GM23338 (cell line): ENCODE results near the gene EPHA5. TPM values are rescaled to one million over a fixed set of nuclear protein-coding genes. Genes with fewer than 3 reads are reported as not detected.

ENCODE experiments used
- ATAC-seq: fragments of 200-7000 bp; cut with Tn5 transposase; 3 replicates; pipeline ENCODE4 v1.9.1; 2020
- DNase-seq: peaks from one replicate; pipeline ENCODE4 v3.0.0-alpha.2; 2015; ENCODE audit warnings: low spot score
- H2AFZ ChIP-seq: fragments of 200-600 bp; sonication (generic); 2 replicates; pipeline ENCODE4 v1.8.0; 2016; ENCODE audit warnings: antibody characterized with exemption, mild to moderate bottlenecking, moderate library complexity
- H3F3A ChIP-seq: fragments of 200-600 bp; sonication (generic); replicated peaks from 2 replicates; pipeline ENCODE4 v1.8.0; 2017; ENCODE audit warnings: antibody characterized with exemption, mixed run types, low read depth
- H3K27ac ChIP-seq: fragments of 200-600 bp; sonication (generic); 2 replicates; pipeline ENCODE4 v1.6.1; 2016; ENCODE audit warnings: low read depth
- H3K27me3 ChIP-seq: fragments of 200-600 bp; sonication (generic); 2 replicates; pipeline ENCODE4 v1.8.0; 2016; ENCODE audit warnings: mild to moderate bottlenecking, mixed run types, moderate library complexity; ENCODE audit not compliant: insufficient read depth
- H3K36me3 ChIP-seq: fragments of 200-600 bp; sonication (generic); 2 replicates; pipeline ENCODE4 v1.8.0; 2016; ENCODE audit warnings: mild to moderate bottlenecking; ENCODE audit not compliant: insufficient read depth
- H3K4me1 ChIP-seq: fragments of 200-600 bp; sonication (generic); 2 replicates; pipeline ENCODE4 v1.8.0; 2016; ENCODE audit warnings: mild to moderate bottlenecking, moderate library complexity; ENCODE audit not compliant: insufficient read depth
- H3K4me2 ChIP-seq: fragments of 200-600 bp; sonication (generic); 2 replicates; pipeline ENCODE4 v1.7.1; 2017; ENCODE audit warnings: mixed run types
- H3K4me3 ChIP-seq: fragments of 200-600 bp; sonication (generic); 2 replicates; pipeline ENCODE4 v1.6.1; 2016; ENCODE audit warnings: mixed run types
- H3K79me2 ChIP-seq: fragments of 200-600 bp; sonication (generic); replicated peaks from 2 replicates; pipeline ENCODE4 v1.8.0; 2017; ENCODE audit warnings: mild to moderate bottlenecking; ENCODE audit not compliant: insufficient read depth
- H3K9me2 ChIP-seq: fragments of 200-600 bp; sonication (generic); 2 replicates; pipeline ENCODE4 v1.8.0; 2017; ENCODE audit not compliant: insufficient read depth
- H4K20me1 ChIP-seq: fragments of 200-600 bp; sonication (generic); replicated peaks from 2 replicates; pipeline ENCODE4 v1.8.0; 2017; ENCODE audit warnings: mild to moderate bottlenecking; ENCODE audit not compliant: insufficient read depth
- H3K27ac Mint-ChIP-seq: 2 replicates; pipeline ENCODE4 v1.8.0; 2020; ENCODE audit warnings: inconsistent platforms, mild to moderate bottlenecking, moderate library complexity, mixed read lengths
- H3K27me3 Mint-ChIP-seq: 3 replicates; pipeline ENCODE4 v1.8.0; 2022; ENCODE audit warnings: low read depth, mild to moderate bottlenecking, moderate library complexity, mixed read lengths, inconsistent platforms; ENCODE audit not compliant: insufficient read depth, poor library complexity
- H3K36me3 Mint-ChIP-seq: 3 replicates; pipeline ENCODE4 v1.8.0; 2021; ENCODE audit warnings: low read depth, mild to moderate bottlenecking, inconsistent platforms, moderate library complexity, mixed read lengths
- H3K4me1 Mint-ChIP-seq: 3 replicates; pipeline ENCODE4 v1.8.0; 2020; ENCODE audit warnings: mild to moderate bottlenecking, inconsistent platforms, mixed read lengths
- H3K4me3 Mint-ChIP-seq: 3 replicates; pipeline ENCODE4 v1.8.0; 2021; ENCODE audit warnings: moderate library complexity, mild to moderate bottlenecking, inconsistent platforms, mixed read lengths
- H3K9me3 Mint-ChIP-seq: 3 replicates; pipeline ENCODE4 v1.8.0; 2020; ENCODE audit warnings: moderate library complexity, mild to moderate bottlenecking, inconsistent platforms, mixed read lengths
- CREB1 ChIP-seq: fragments of 250-450 bp; sonication (Bioruptor Pico); IDR thresholded peaks from 2 replicates; pipeline ENCODE4 v1.5.0; 2020; ENCODE audit warnings: low read depth, mild to moderate bottlenecking, moderate library complexity
- EZH2 ChIP-seq: fragments of 200-600 bp; sonication (generic); IDR thresholded peaks from one replicate; pipeline ENCODE4 v1.8.0; 2017; ENCODE audit warnings: antibody characterized with exemption, mild to moderate bottlenecking, low read depth; ENCODE audit not compliant: unreplicated experiment
- EZH2phosphoT487 ChIP-seq: fragments of 200-600 bp; sonication (generic); IDR thresholded peaks from one replicate; pipeline ENCODE4 v1.8.1; 2018; ENCODE audit warnings: antibody characterized with exemption; ENCODE audit not compliant: unreplicated experiment
- JUNB ChIP-seq: IDR thresholded peaks from one replicate; pipeline ENCODE4 v1.6.1; 2016; ENCODE audit warnings: antibody characterized with exemption; ENCODE audit not compliant: unreplicated experiment
- NANOG ChIP-seq: IDR thresholded peaks from 2 replicates; pipeline ENCODE4 v1.6.1; 2016; ENCODE audit warnings: antibody characterized with exemption, borderline replicate concordance
- POLR2AphosphoS5 ChIP-seq: IDR thresholded peaks from 2 replicates; pipeline ENCODE4 v1.6.1; 2016; ENCODE audit warnings: antibody characterized with exemption, low read depth
- STAT1 ChIP-seq: IDR thresholded peaks from one replicate; pipeline ENCODE4 v1.6.1; 2016; ENCODE audit warnings: antibody characterized with exemption; ENCODE audit not compliant: unreplicated experiment
- ZNF114 ChIP-seq: fragments of 250-450 bp; sonication (Bioruptor Pico); IDR thresholded peaks from 2 replicates; pipeline ENCODE4 v1.5.0; 2020; ENCODE audit warnings: mild to moderate bottlenecking, moderate library complexity
- ZNF331 ChIP-seq: fragments of 250-450 bp; sonication (Bioruptor Pico); IDR thresholded peaks from 2 replicates; pipeline ENCODE4 v1.5.0; 2020; ENCODE audit warnings: low read depth, mild to moderate bottlenecking, moderate library complexity
- polyA plus RNA-seq: library from polyadenylated mRNA; unstranded; fragments of >200 nt; fragmentation: Nextera tagmentation; extraction: Ambion mirVana; gene quantifications from 2 replicates; pipeline ENCODE4 v1.2.1, GENCODE V29; 2016
- total RNA-seq: library from RNA; depleted of rRNA; stranded (reverse); fragments of >200 nt; shearing (Covaris generic); gene quantifications from 2 replicates; pipeline ENCODE4 v1.2.3, GENCODE V29; 2014
- TF ChIP-seq, protein P1 (sequence below): IDR thresholded peaks from one replicate; pipeline ENCODE4 v1.6.1; 2018; ENCODE audit warnings: antibody characterized with exemption; ENCODE audit not compliant: unreplicated experiment
- TF ChIP-seq, protein P2 (sequence below): IDR thresholded peaks from 2 replicates; pipeline ENCODE4 v1.6.1; 2016; ENCODE audit warnings: antibody characterized with exemption
- TF ChIP-seq, protein P3 (sequence below), 2 experiments: fragments of 200-600 bp in 1 of 2; sonication (generic) in 1 of 2; conservative IDR thresholded peaks; 2 replicates each; pipeline versions ENCODE4 v1.5.1 to v1.6.1; 2016 to 2017; ENCODE audit warnings: antibody characterized with exemption in 2 of 2, low read depth in 2 of 2, mild to moderate bottlenecking in 2 of 2, moderate library complexity in 1 of 2
- TF ChIP-seq, protein P4 (sequence below): fragments of 250-450 bp; sonication (Bioruptor Pico); IDR thresholded peaks from 2 replicates; pipeline ENCODE4 v1.5.0; 2020; ENCODE audit warnings: mild to moderate bottlenecking, moderate library complexity

EPHA5 gene
- total and polyA plus RNA-seq, 2 experiments from 2014 or later: 0.05 to 0.24 TPM

DNA sequence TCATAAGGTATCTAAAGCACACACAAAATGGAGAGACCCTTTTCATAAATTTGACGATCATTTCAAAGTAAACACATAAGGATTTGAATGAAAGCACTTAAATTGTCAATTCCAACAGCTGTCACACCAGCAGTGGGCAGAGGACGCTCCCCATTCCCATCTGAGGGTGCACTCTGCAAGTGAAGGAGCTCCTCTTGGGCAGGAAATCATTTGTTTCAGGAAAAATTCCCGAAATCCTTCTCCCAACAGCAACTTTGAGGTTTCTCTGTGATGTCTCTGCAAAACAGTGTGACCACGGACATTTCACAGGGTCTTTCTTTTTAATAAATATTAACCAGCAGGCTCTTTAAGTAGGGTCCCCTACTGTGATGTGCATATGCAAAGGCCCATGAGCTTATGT lies 111.0 kb downstream of the EPHA5 start:
- no peaks in the 10 kb centered on the region for H3K9me3 Mint-ChIP-seq
- Histone ChIP-seq H3K79me2 (no peaks in the 10 kb centered on the region), H3F3A (no peaks in the 10 kb centered on the region), H3K4me1 (peaks cover 8% of the 10 kb centered on the region; the same call in 1 of the 2 replicates), H2AFZ (no peak overlapping the region), H3K27me3 (no peaks in the 10 kb centered on the region), H3K27ac (peak overlapping the region; percentile 40; the same call in 1 of the 2 replicates), H4K20me1 (no peaks in the 10 kb centered on the region), H3K4me2 (0 out of 2 replicates have a peak overlapping the region, but pooled peaks have one; percentile 16), H3K4me3 (no peak overlapping the region), H3K9me2 (no peaks in the 10 kb centered on the region), H3K36me3 (no peaks in the 10 kb centered on the region)
- TF ChIP-seq EZH2phosphoT487 (no peak), STAT1 (no peak), JUNB (no peak), CREB1 (CRISPR knock-in tag) (no peak), ZNF114 (CRISPR knock-in tag) (no peak), POLR2AphosphoS5 (no peak), NANOG (0 out of 2 replicates have a peak, but pooled peaks have one; percentile 21), ZNF331 (no peak), EZH2 (no peak)
- TF ChIP-seq, protein P1, sequence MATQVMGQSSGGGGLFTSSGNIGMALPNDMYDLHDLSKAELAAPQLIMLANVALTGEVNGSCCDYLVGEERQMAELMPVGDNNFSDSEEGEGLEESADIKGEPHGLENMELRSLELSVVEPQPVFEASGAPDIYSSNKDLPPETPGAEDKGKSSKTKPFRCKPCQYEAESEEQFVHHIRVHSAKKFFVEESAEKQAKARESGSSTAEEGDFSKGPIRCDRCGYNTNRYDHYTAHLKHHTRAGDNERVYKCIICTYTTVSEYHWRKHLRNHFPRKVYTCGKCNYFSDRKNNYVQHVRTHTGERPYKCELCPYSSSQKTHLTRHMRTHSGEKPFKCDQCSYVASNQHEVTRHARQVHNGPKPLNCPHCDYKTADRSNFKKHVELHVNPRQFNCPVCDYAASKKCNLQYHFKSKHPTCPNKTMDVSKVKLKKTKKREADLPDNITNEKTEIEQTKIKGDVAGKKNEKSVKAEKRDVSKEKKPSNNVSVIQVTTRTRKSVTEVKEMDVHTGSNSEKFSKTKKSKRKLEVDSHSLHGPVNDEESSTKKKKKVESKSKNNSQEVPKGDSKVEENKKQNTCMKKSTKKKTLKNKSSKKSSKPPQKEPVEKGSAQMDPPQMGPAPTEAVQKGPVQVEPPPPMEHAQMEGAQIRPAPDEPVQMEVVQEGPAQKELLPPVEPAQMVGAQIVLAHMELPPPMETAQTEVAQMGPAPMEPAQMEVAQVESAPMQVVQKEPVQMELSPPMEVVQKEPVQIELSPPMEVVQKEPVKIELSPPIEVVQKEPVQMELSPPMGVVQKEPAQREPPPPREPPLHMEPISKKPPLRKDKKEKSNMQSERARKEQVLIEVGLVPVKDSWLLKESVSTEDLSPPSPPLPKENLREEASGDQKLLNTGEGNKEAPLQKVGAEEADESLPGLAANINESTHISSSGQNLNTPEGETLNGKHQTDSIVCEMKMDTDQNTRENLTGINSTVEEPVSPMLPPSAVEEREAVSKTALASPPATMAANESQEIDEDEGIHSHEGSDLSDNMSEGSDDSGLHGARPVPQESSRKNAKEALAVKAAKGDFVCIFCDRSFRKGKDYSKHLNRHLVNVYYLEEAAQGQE: no peak
- TF ChIP-seq, protein P2, sequence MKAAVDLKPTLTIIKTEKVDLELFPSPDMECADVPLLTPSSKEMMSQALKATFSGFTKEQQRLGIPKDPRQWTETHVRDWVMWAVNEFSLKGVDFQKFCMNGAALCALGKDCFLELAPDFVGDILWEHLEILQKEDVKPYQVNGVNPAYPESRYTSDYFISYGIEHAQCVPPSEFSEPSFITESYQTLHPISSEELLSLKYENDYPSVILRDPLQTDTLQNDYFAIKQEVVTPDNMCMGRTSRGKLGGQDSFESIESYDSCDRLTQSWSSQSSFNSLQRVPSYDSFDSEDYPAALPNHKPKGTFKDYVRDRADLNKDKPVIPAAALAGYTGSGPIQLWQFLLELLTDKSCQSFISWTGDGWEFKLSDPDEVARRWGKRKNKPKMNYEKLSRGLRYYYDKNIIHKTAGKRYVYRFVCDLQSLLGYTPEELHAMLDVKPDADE: no peak
- TF ChIP-seq, protein P3, sequence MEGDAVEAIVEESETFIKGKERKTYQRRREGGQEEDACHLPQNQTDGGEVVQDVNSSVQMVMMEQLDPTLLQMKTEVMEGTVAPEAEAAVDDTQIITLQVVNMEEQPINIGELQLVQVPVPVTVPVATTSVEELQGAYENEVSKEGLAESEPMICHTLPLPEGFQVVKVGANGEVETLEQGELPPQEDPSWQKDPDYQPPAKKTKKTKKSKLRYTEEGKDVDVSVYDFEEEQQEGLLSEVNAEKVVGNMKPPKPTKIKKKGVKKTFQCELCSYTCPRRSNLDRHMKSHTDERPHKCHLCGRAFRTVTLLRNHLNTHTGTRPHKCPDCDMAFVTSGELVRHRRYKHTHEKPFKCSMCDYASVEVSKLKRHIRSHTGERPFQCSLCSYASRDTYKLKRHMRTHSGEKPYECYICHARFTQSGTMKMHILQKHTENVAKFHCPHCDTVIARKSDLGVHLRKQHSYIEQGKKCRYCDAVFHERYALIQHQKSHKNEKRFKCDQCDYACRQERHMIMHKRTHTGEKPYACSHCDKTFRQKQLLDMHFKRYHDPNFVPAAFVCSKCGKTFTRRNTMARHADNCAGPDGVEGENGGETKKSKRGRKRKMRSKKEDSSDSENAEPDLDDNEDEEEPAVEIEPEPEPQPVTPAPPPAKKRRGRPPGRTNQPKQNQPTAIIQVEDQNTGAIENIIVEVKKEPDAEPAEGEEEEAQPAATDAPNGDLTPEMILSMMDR (conservative IDR thresholded peaks at IDR 0.05; ENCODE audit: low read depth in 2 of 2): 0 out of 4 replicates have a peak, but pooled peaks of 1 of the 2 experiments have one; percentile 3
- TF ChIP-seq, protein P4, sequence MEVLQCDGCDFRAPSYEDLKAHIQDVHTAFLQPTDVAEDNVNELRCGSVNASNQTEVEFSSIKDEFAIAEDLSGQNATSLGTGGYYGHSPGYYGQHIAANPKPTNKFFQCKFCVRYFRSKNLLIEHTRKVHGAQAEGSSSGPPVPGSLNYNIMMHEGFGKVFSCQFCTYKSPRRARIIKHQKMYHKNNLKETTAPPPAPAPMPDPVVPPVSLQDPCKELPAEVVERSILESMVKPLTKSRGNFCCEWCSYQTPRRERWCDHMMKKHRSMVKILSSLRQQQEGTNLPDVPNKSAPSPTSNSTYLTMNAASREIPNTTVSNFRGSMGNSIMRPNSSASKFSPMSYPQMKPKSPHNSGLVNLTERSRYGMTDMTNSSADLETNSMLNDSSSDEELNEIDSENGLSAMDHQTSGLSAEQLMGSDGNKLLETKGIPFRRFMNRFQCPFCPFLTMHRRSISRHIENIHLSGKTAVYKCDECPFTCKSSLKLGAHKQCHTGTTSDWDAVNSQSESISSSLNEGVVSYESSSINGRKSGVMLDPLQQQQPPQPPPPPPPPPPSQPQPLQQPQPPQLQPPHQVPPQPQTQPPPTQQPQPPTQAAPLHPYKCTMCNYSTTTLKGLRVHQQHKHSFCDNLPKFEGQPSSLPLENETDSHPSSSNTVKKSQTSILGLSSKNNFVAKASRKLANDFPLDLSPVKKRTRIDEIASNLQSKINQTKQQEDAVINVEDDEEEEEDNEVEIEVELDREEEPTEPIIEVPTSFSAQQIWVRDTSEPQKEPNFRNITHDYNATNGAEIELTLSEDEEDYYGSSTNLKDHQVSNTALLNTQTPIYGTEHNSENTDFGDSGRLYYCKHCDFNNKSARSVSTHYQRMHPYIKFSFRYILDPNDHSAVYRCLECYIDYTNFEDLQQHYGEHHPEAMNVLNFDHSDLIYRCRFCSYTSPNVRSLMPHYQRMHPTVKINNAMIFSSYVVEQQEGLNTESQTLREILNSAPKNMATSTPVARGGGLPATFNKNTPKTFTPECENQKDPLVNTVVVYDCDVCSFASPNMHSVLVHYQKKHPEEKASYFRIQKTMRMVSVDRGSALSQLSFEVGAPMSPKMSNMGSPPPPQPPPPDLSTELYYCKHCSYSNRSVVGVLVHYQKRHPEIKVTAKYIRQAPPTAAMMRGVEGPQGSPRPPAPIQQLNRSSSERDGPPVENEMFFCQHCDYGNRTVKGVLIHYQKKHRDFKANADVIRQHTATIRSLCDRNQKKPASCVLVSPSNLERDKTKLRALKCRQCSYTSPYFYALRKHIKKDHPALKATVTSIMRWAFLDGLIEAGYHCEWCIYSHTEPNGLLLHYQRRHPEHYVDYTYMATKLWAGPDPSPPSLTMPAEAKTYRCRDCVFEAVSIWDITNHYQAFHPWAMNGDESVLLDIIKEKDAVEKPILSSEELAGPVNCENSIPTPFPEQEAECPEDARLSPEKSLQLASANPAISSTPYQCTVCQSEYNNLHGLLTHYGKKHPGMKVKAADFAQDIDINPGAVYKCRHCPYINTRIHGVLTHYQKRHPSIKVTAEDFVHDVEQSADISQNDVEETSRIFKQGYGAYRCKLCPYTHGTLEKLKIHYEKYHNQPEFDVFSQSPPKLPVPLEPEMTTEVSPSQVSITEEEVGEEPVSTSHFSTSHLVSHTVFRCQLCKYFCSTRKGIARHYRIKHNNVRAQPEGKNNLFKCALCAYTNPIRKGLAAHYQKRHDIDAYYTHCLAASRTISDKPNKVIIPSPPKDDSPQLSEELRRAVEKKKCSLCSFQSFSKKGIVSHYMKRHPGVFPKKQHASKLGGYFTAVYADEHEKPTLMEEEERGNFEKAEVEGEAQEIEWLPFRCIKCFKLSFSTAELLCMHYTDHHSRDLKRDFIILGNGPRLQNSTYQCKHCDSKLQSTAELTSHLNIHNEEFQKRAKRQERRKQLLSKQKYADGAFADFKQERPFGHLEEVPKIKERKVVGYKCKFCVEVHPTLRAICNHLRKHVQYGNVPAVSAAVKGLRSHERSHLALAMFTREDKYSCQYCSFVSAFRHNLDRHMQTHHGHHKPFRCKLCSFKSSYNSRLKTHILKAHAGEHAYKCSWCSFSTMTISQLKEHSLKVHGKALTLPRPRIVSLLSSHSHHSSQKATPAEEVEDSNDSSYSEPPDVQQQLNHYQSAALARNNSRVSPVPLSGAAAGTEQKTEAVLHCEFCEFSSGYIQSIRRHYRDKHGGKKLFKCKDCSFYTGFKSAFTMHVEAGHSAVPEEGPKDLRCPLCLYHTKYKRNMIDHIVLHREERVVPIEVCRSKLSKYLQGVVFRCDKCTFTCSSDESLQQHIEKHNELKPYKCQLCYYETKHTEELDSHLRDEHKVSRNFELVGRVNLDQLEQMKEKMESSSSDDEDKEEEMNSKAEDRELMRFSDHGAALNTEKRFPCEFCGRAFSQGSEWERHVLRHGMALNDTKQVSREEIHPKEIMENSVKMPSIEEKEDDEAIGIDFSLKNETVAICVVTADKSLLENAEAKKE (CRISPR knock-in tag): no peak
- ATAC-seq (peak; percentile 62), DNase-seq (peak; percentile 51)
- peaks cover 21% of the 10 kb centered on the region for H3K4me1 Mint-ChIP-seq
- no peaks in the 10 kb centered on the region for H3K36me3 Mint-ChIP-seq
- peak overlapping the region; percentile 83 for H3K27ac Mint-ChIP-seq
- H3K4me3 Mint-ChIP-seq: peak overlapping the region; percentile 27; the same call in 1 of the 3 replicates
- H3K27me3 Mint-ChIP-seq: no peaks in the 10 kb centered on the region
